Measurements from ENCODE around the gene C2orf80. TPM values are rescaled to one million over a fixed set of nuclear protein-coding genes. Genes with fewer than 3 reads are reported as not detected.

The C2orf80 gene
- total and polyA plus RNA-seq, 2 experiments from 2014 or later, result 0.92 TPM; not detected in 1

- Mint-ChIP-seq H3K36me3 (ENCODE audit: low read depth) (peaks cover 7% of the 10 kb centered on the region), H3K27me3 (ENCODE audit: insufficient read depth, low read depth, poor library complexity) (no peaks in the 10 kb centered on the region), H3K27ac (no peak overlapping the region), H3K4me3 (no peak overlapping the region), H3K4me1 (peaks cover 2% of the 10 kb centered on the region; the same call in 2 of the 3 replicates), H3K9me3 (peaks cover 12% of the 10 kb centered on the region)
- H2AFZ ChIP-seq, result no peak overlapping the region; the same call in 1 of the 2 replicates
- peaks cover 7% of the 10 kb centered on the region for H3K36me3 ChIP-seq (ENCODE audit: insufficient read depth)
- peaks cover 8% of the 10 kb centered on the region; the same call in 1 of the 2 replicates for H3K4me1 ChIP-seq (ENCODE audit: insufficient read depth)
- H3K27ac ChIP-seq (ENCODE audit: low read depth), result no peak overlapping the region
- no peak overlapping the region for H3K4me3 ChIP-seq
- no peaks in the 10 kb centered on the region for H3F3A ChIP-seq (replicated peaks; ENCODE audit: low read depth)
- TF ChIP-seq ZNF462 (CRISPR knock-in tag; IDR thresholded peaks at IDR 0.05), result no peak
- no peak for ATAC-seq
- H3K79me2 ChIP-seq (replicated peaks; ENCODE audit: insufficient read depth), result no peaks in the 10 kb centered on the region
- H4K20me1 ChIP-seq (replicated peaks; ENCODE audit: insufficient read depth), result no peaks in the 10 kb centered on the region
- no peaks in the 10 kb centered on the region for H3K27me3 ChIP-seq (ENCODE audit: insufficient read depth)
- no peak for DNase-seq (ENCODE audit: low spot score)
- no peak overlapping the region for H3K4me2 ChIP-seq
- peaks cover 7% of the 10 kb centered on the region; the same call in 1 of the 2 replicates for H3K9me2 ChIP-seq (ENCODE audit: insufficient read depth)
Measured at GRCh38 chr2:208153156-208153555, 36.7 kb downstream of the C2orf80 start.

DNA sequence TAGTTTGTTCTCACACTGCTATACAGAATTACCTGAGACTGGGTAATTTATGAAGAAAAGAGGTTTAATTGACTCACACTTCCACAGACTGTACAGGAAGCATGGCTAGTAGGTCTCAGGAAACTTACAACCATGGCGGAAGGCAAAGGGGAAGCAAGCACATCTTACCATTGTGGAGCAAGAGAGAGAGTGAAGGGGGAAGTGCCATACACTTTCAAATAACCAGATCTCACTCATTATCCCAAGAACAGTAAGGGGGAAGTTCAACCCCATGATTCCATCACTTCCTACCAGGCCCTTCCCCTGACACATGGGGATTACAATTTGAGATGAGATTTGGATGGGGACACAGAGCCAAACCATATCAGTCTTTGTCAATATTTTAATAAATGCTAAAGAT lies 38.9 kb downstream of the C2orf80 start:
- peaks cover 12% of the 10 kb centered on the region for H3K9me3 Mint-ChIP-seq
- TF ChIP-seq ZNF331 (CRISPR knock-in tag; IDR thresholded peaks at IDR 0.05; ENCODE audit: low read depth) (no peak), ETS1 (IDR thresholded peaks at IDR 0.05) (no peak), JUNB (IDR thresholded peaks at IDR 0.05; ENCODE audit: unreplicated experiment) (no peak), STAT1 (IDR thresholded peaks at IDR 0.05; ENCODE audit: unreplicated experiment) (no peak), EZH2 (IDR thresholded peaks at IDR 0.05; ENCODE audit: low read depth, unreplicated experiment) (no peak), EZH2phosphoT487 (IDR thresholded peaks at IDR 0.05; ENCODE audit: unreplicated experiment) (no peak)

More for the DNA sequence above, 38.9 kb downstream of the C2orf80 start:
- DNase-seq (ENCODE audit: low spot score) (no peak), ATAC-seq (no peak)
- peaks cover 7% of the 10 kb centered on the region; the same call in 1 of the 2 replicates for H3K9me2 ChIP-seq (ENCODE audit: insufficient read depth)
- no peak overlapping the region for H3K4me2 ChIP-seq
- no peak overlapping the region for H3K4me3 ChIP-seq
- H3F3A ChIP-seq (replicated peaks; ENCODE audit: low read depth), result no peaks in the 10 kb centered on the region
- H3K79me2 ChIP-seq (replicated peaks; ENCODE audit: insufficient read depth), result no peaks in the 10 kb centered on the region
- Mint-ChIP-seq H3K4me3 (no peak overlapping the region), H3K27me3 (ENCODE audit: insufficient read depth, low read depth, poor library complexity) (peaks cover 1% of the 10 kb centered on the region), H3K36me3 (ENCODE audit: low read depth) (peaks cover 7% of the 10 kb centered on the region), H3K4me1 (peaks cover 13% of the 10 kb centered on the region), H3K27ac (no peak overlapping the region)
- H4K20me1 ChIP-seq (replicated peaks; ENCODE audit: insufficient read depth), result no peaks in the 10 kb centered on the region
- H3K36me3 ChIP-seq (ENCODE audit: insufficient read depth), result peaks cover 7% of the 10 kb centered on the region
- H3K4me1 ChIP-seq (ENCODE audit: insufficient read depth), result peaks cover 17% of the 10 kb centered on the region
- no peak overlapping the region for H2AFZ ChIP-seq
- no peak overlapping the region for H3K27ac ChIP-seq (ENCODE audit: low read depth)
- no peaks in the 10 kb centered on the region for H3K27me3 ChIP-seq (ENCODE audit: insufficient read depth)

Data from GM23338 (cell line).